ELR (cell line): Measurements from ENCODE around the gene OCEL1.

Experiments
- DNase-seq: peaks from one replicate; pipeline ENCODE4 v3.0.0-alpha.2; 2015; ENCODE audit warnings: low read depth

OCEL1 gene

DNA sequence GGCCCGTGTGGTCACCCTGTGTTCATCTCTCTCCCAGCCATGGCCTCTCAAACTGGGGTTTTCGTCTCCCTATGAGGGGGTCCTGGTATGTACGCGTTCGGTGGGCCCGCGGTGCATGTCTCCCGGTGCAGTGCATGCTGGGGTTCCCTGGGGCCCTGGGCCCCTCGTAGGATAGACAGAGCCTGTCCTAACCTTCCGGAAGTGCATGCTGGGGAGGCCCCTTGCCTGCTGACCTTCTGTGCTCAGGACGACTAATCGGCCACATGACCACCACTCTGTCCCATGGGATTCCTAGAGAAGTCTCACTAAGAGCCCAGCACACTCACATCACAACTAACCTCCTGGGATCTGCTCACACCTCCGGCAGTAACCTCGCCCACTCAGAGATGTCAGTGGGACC is 15.7 kb upstream of the OCEL1 start:
- peak; percentile 28 for DNase-seq

DNA sequence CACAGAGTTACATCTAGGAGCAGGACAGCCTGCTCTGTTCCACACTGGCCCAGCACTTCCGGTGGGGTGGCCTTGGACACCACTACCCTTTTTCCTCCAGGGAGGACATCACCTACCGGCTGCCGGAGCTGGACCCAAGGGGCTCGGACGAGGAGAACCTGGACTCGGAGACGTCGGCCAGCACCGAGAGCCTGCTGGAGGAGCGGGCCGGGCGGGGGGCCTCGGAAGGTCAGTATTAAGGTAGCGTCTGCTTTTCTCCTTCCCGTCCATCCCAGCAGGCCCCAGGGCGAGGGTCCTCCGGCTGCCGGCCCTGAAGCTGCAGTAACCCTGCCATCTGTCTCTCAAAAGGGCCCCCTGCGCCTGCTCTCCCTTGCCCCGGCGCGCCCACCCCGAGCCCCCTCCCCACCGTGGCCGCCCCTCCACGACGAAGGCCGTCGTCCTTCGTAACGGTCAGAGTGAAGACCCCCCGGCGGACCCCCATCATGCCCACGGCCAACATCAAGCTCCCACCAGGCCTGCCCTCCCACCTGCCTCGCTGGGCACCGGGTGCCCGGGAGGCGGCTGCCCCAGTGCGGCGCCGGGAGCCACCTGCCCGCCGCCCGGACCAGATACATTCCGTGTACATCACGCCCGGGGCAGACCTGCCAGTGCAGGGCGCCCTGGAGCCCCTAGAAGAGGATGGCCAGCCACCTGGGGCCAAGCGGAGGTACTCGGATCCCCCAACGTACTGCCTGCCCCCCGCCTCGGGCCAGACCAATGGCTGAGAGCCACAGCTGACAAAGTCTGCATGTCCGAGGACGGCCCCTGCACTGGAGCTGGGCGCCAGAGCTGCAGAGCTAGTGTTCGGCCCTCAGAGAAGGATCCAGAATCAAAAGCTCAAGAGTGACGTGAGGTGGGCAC is 14.2 kb upstream of the OCEL1 start:
- DNase-seq: no peak

- DNase-seq: no peak
These were observed 12.7 kb upstream of the OCEL1 start for GRCh38 chr19:17213334-17213733.

DNA sequence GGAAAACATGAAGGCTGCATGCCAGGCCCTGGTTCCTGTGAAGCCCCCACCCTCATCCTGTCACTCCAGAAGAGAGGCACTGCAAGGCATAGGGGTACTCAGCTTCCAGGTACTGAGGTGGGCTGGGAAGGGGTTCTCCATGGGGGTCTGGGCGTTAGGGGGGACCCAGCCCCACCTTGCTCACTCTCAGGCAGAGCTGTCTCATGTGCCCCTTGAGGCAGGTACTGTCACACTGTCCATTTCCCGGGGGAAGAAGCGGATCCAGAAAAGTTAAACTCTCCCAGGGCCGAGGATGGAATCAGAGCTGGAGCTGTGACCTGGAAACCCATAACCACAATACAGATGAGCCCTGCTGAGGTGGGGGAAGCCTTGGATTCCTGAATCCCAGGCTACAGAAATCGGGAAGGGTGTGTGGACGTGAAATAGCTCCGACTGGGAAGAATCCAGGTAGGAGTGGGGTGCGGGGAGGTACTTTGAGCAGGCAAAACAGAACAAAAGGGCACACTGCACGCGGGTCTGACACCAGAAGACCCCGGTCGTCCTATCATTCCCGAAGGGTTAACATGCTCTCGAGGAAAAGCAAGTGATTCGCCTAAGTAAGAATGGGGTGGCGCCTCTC is 11.4 kb upstream of the OCEL1 start:
- no peak for DNase-seq

- peak; percentile 94 for DNase-seq
These were observed 10.7 kb upstream of the OCEL1 start, which contains the start of gene USE1 for GRCh38 chr19:17215127-17215971. Gene USE1 (plus strand): TSS chr19:17215357. CDS start chr19:17215406, 49 bp downstream.

DNA sequence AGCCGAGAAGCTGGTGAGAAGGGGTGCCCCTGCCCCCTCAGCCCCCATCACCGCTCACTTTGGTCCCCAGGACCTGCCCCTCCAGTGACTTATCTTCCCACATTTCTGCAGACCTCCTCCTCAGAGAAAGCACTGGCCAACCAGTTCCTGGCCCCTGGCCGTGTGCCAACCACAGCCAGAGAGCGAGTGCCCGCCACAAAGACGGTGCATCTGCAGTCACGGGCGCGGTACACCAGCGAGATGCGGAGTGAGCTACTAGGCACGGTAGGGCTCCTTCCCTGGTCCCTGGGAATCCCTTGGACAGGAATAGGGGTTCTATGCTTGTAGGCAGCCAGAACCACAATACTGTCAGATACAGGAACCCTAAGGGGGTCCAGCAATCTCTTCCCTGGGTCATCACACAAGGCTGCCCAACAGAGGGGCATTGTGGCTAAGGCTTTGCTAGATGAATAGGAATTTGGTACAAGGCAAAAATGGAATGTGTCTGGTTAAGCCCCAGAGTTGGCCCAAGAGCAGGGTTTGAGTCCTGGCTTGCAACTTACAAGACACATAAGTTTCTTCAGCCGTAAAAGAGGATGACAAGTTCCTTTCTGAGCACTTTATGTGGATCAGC is 9.9 kb upstream of the OCEL1 start:
- no peak for DNase-seq

GRCh38 chr19:17219286-17219685 is 6.7 kb upstream of the OCEL1 start:
- DNase-seq: no peak

- peak; percentile 84 for DNase-seq
These were observed 5.7 kb upstream of the OCEL1 start for GRCh38 chr19:17220207-17220758.

GRCh38 chr19:17225053-17225452 is 973 bp upstream of the OCEL1 start:
- DNase-seq: no peak

DNA sequence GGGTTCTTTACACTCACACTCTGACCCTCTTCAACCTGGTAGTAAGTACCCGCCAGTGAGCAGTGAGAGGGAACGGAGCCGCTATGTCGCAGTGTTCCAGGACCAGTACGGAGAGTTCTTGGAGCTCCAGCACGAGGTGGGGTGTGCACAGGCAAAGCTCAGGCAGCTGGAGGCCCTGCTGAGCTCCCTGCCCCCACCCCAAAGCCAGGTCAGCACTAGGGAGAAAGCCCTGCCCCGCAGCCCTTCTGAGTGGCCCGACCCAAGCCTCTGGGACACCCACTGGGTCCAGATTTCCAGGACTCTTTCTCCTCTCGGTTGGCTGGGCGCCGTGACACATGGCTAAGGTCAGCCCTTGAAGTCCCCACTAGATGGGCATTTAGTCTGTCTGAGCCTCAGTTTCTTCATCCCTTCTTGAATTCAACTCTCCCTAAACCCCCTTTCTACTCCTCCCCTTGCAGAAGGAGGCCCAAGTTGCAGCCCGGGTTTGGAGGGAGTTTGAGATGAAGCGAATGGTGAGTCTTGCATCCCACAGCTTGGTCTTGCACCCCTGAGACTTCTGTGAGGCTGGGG is 1.9 kb downstream of the OCEL1 start:
- DNase-seq: no peak

GRCh38 chr19:17229890-17230289 is 3.9 kb downstream of the OCEL1 start:
- DNase-seq: no peak

DNA sequence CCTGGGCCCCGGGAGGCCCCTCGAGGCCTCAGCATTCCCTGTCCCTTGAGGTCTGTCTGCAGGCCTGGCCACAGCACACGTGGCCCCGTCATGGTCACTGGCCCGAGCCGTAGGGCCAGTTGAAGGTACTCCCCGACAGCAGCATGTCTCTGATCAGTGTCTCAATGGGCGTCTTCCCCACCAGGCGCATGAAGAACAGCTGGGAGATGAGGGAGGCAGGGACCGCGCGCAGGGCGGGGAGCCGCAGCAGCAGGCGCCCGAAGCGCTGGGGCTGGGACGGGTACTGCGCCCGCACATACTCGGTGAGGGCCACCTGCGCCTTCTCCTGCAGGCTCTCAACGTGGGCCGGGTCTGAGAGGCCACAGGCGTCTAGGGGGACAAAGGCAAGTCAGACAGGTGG is 6.2 kb downstream of the OCEL1 start:
- no peak for DNase-seq

DNA sequence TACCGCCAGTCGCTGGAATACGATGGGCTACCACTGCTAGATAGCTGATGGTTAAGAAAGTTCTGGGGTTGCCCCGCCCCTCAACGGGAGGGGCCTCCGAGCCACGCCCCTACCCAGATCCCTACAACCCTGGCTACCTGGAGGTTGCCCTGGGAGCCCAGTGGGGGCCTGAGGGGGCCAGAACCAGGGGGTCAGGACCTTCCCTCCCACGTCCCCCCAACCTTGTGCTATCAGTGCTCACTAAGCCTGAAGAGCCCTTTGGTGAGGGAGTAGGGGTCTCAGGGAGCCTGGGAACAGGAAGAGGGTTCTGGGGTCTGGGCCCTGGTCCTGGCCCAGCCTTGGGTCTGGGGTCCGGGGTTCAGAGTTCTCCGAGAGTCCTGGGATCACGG is 8.9 kb downstream of the OCEL1 start:
- DNase-seq: peak; percentile 71

DNA sequence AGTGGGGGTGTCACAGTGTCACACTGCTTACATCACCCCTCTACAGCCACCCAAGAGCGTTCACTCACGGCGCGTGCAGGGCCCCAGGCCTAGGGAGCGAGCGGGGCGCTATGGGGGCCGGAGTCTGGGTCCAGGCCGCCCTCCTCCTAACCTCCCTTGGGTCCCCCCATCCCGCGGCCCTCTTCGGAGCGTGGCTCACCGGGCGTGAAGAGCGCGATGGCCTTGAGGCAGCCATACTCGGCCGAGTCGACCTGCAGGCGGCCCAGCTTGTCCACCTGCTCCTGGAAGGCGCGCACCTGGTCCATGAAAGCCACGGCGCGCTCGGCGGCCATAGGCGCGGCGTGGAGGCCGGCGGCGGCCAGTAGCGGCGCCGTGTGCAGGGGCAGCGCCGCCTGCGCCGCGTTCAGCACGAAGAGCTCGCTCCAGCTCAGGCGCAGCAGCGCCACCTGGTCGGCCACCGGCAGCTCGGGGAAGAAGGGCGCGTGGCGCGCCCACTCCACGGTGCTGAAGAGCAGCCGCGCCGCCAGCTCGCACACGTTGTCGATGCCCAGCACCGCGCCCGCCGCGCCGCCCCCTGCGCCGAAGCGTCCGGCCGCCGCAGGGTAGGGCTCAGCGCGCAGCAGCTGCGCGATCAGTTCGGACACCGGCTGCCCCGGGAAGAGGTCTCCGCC is 9.4 kb downstream of the OCEL1 start:
- DNase-seq: peak; percentile 78

GRCh38 chr19:17235971-17236777 is 10.1 kb downstream of the OCEL1 start:
- DNase-seq: peak; percentile 69

DNA sequence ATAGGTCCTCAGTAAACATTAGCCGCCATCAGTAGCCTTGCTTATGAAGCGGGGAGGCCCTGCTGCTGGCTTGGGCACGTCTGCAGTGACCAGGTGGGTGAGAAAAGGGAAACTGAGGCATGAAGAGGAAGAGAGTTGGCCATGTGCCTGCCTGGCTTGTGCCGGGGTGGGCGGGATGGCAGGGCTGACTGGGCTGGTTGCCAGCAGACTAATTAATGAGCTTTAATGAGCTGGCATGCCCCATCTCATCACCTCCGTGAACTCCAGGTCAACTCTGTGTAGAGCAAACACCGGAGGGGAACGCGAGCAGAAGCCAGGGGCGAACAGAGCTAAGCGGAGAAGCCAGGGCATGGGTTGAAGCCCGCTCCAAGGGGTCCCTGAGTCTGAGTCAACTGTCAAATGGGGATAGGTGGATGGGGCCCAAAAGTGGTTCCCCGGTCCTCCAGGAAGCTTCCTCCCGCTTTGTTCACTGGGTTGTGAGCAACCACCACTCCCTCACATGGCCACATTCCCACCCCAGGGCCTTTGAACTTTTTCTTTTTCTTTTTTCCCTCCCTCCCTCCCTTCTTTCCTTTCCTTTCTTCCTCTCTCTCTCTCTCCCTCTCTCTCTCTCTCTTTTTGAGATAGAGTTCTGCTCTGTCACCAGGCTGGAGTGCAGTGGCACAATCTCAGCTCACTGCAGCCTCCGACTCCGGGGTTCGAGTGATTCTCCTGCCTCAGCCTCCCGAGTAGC is 11.0 kb downstream of the OCEL1 start:
- DNase-seq: no peak

DNA sequence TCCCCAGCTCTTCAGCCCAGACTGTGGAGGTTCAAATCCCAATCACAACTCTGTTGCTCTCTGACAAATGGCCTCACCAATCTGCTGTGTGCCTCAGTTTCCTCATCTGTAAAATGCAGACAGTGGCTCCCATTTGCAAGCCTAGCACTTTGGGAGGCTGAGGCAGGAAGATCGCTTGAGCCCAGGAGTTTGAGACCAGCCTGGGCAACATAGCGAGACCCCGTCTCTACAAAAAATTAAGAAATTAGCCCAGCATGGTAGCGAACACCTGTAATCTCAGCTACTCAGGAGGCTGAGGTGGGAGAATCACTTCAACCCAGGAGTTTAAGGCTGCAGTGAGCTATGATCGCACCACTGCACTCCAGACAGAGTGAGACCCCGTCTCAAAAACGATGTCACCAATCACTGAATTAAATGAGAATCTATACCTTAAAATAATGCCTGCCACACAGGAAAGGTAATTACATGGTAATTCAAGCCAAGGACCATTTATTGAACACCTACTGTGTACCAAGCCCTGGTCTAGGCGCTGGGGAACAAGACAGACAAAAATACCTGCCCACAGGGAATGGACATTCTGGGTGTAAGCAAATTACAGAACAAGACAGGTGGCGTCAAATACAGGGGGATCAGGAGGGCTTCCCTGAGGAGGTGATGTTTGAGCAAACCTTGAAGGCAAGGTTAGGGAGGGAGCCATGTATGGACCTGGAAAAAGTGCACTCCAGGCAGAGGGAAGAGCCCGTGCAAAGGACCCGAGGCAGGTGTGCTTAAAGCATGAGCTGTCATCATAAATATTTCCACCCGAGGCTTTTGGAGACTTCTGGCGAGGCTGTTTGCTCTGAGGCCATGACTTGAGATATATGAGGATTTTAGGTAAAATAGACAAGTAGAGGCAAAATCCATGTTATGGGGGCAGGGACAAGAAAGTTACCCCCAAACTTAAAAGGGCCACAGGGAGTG is 12.0 kb downstream of the OCEL1 start:
- DNase-seq: no peak
